Neural progenitor cell (in vitro differentiated cells): Measurements from ENCODE around the gene STK10.

ENCODE experiments used
- EZH2 ChIP-seq: fragments of 200-600 bp; sonication (generic); IDR thresholded peaks from 2 replicates; pipeline ENCODE4 v1.6.1; 2017; ENCODE audit warnings: antibody characterized with exemption, mild to moderate bottlenecking, moderate library complexity
- EZH2phosphoT487 ChIP-seq: fragments of 200-600 bp; sonication (generic); IDR thresholded peaks from 2 replicates; pipeline ENCODE4 v1.6.1; 2017; ENCODE audit warnings: antibody characterized with exemption
- TF ChIP-seq, protein P1 (sequence below): fragments of 200-600 bp; sonication (generic); IDR thresholded peaks from 2 replicates; pipeline ENCODE4 v1.5.1; 2017; ENCODE audit warnings: antibody characterized with exemption, mild to moderate bottlenecking

DNA sequence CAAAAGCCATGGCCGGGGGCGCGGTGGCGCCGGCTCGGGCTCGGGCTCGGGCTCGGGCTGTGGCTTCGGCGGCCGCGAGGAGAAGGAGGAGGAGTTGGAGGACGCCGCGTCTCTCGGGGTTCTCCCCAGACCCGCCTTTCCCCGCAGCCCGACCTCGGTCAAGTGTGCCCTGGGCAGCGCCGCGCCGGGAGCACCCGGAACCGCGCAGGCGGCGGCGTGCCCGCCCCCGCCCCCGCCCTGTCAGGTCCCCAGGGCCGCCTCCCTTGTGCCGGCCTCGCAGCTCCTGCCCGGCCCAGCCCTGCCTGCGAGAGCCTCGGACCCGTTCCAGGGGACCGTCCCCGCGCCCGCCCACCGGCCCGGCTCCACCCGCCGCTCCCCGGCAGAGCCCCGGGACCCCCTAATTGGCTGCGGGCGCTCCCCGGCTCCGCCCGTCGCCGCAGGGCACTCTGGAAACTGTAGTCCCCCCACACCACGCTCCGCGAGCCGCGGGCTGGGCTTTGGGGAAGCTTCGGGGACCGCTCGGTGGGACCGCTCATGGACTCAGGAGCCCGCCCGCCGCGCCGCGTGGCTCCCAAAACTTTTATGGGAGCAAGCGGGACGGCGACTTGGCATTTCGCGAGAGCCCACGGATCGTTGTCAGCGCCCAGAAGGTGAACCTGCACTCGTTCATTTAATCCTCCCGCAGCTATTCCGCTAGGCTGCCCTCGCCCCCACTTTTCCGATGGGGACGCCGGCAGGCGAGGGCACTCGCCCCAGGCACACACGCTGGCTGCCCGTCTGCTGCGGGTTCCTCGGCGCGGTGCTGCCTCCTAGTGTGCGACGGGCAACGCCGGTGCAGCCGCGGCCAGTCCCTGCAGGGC lies at the start of gene STK10:
- TF ChIP-seq EZH2phosphoT487, result no peak
- TF ChIP-seq, protein P1, sequence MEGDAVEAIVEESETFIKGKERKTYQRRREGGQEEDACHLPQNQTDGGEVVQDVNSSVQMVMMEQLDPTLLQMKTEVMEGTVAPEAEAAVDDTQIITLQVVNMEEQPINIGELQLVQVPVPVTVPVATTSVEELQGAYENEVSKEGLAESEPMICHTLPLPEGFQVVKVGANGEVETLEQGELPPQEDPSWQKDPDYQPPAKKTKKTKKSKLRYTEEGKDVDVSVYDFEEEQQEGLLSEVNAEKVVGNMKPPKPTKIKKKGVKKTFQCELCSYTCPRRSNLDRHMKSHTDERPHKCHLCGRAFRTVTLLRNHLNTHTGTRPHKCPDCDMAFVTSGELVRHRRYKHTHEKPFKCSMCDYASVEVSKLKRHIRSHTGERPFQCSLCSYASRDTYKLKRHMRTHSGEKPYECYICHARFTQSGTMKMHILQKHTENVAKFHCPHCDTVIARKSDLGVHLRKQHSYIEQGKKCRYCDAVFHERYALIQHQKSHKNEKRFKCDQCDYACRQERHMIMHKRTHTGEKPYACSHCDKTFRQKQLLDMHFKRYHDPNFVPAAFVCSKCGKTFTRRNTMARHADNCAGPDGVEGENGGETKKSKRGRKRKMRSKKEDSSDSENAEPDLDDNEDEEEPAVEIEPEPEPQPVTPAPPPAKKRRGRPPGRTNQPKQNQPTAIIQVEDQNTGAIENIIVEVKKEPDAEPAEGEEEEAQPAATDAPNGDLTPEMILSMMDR, result peak; percentile 80
- TF ChIP-seq EZH2, result peak; percentile 44
